ENCODE measurements around the gene COL2A1. TPM values are rescaled to one million over a fixed set of nuclear protein-coding genes. Genes with fewer than 3 reads are reported as not detected.

Gene COL2A1
- total RNA-seq, 1 donor from 2014 or later = 3.8 TPM

DNA sequence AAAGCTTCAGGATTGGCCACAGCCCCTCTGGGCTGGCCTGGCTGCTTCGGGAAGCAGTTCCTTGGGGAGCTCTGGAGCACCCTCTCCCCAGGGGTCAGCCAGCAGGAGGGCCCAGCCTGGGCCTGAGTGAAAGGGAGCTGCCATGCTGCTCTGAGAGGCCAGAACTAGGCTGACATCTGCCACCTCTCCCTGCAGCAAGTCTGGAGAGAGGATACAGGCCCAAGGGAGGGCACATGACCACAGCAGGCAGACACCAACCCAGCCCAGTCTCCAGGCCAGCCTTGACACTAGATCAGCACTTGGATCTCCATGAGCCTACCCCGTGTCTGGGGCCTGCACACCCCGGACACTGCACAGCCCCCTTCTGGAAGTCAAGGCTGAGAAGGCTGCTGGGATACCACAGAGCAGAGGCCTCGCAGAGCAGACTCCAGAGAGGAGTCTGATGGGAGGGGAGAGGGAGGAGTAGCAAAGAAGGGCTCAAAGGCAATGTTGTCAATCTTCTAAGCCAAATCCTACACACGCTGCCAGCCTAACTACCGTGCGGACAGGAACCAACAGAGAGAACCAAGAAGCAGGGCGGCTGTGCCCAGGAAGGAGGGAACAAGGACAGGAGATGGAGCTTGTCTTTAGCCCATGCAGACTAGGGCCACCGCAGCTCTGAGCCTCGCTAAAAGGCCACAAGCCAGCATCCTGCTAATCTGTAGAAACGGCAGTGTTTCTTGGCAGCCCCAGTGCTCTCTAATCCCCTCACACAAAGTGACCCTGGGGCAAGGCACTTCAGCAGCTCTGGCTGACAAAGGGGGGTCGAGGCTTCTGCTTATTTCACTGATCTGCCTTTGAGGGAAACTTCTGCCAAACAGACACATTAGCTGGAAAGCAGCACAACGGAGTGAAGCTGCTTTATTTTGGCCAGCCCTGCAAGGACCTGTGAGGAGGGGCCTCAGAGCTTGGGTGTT lies 12.9 kb downstream of the COL2A1 start:
- TF ChIP-seq, protein P1, sequence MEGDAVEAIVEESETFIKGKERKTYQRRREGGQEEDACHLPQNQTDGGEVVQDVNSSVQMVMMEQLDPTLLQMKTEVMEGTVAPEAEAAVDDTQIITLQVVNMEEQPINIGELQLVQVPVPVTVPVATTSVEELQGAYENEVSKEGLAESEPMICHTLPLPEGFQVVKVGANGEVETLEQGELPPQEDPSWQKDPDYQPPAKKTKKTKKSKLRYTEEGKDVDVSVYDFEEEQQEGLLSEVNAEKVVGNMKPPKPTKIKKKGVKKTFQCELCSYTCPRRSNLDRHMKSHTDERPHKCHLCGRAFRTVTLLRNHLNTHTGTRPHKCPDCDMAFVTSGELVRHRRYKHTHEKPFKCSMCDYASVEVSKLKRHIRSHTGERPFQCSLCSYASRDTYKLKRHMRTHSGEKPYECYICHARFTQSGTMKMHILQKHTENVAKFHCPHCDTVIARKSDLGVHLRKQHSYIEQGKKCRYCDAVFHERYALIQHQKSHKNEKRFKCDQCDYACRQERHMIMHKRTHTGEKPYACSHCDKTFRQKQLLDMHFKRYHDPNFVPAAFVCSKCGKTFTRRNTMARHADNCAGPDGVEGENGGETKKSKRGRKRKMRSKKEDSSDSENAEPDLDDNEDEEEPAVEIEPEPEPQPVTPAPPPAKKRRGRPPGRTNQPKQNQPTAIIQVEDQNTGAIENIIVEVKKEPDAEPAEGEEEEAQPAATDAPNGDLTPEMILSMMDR (IDR thresholded peaks at IDR 0.05; ENCODE audit: insufficient read depth, low read length, poor library complexity, severe bottlenecking) = no peak
- H3K27me3 ChIP-seq (ENCODE audit: control insufficient read depth, insufficient read depth, low read length) = peaks cover 25% of the 10 kb centered on the region
- H3K4me3 ChIP-seq (ENCODE audit: low read depth, low read length) = no peak overlapping the region
- no peak for DNase-seq (ENCODE audit: low read depth)
- no peaks in the 10 kb centered on the region for H3K36me3 ChIP-seq (ENCODE audit: control insufficient read depth, insufficient read depth, low read length)

DNA sequence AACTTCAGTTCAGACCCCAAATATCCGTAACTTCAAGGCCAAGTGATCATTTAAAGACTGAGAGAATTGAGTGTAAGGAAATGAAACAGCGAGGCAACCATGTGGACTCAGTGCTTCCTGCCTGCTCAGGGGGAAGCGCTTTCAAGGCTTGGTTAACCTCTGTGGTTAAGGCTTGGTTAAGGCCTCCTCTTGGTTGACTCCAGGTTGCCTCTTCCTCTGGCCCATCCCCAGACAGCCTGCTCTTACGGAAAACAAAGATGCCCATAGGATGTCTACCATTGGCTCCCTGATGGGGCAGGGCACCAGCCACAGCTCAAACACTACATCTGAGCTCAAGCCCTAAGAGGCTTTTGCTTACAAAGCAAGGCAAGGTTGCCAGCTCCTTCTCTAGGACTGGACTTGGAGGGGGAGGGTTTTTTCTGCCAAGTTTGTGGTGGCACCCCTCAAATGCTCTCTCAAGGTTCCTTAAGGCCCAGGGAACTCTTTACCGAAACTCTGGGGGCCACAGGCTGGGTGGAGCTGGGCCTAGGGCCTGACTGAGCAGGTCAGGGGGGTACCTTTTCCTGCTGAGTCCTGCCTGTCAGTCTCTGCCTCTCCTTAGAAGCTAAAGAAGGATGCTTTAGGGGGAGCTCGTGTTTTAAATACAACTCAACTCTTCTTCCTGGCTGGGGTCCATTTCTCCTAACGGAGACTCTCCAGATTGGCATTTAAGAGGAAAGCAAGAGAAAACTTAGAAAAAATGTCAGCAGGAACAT lies 13.7 kb downstream of the COL2A1 start:
- DNase-seq (ENCODE audit: low read depth) = no peak
- TF ChIP-seq, protein P1 (IDR thresholded peaks at IDR 0.05; ENCODE audit: insufficient read depth, low read length, poor library complexity, severe bottlenecking) = no peak
- Histone ChIP-seq H3K4me3 (ENCODE audit: low read depth, low read length) (no peak overlapping the region), H3K27me3 (ENCODE audit: control insufficient read depth, insufficient read depth, low read length) (peaks cover 18% of the 10 kb centered on the region), H3K36me3 (ENCODE audit: control insufficient read depth, insufficient read depth, low read length) (no peaks in the 10 kb centered on the region)

DNA sequence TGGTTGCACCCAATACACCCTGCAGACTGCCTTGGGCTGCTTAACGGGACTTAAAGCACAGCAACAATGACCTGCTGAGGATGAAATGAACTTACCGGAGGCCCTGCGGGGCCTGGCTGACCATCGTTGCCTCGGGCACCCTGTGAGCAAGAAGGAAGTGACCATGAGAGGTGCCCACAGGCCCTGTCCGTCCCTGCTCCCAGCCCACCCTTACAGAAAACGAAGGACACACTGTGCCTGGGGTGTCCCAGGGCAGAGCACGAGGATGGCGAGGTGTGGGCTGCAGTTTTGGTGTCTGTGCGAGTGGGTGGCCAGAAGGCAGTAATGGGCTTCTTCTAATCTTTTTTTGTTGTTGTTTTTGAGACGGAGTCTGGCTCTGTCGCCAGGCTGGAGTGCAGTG lies 14.6 kb downstream of the COL2A1 start:
- TF ChIP-seq, protein P1 (IDR thresholded peaks at IDR 0.05; ENCODE audit: insufficient read depth, low read length, poor library complexity, severe bottlenecking) = no peak
- Histone ChIP-seq H3K4me3 (ENCODE audit: low read depth, low read length) (no peak overlapping the region), H3K27me3 (ENCODE audit: control insufficient read depth, insufficient read depth, low read length) (peaks cover 15% of the 10 kb centered on the region), H3K36me3 (ENCODE audit: control insufficient read depth, insufficient read depth, low read length) (no peaks in the 10 kb centered on the region)
- DNase-seq (ENCODE audit: low read depth) = no peak

DNA sequence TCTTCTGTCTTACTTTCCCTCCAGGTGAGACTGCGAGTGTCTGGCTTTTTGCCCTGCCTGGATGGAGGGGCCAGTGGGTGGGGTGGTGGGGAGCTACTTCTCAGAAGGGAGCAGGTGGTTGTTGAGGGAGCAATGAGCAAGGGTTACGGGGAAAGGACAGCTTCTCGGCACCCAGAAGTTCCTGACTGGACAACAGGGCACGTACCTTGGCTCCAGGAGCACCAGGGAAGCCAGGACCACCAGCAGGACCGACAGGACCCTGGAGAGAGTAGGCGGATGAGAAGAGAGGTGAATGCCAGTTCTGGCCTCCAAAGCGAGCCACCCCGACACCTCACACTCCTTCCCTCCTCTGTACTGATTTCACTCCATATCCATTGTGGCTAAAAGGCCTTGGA lies 15.3 kb downstream of the COL2A1 start:
- Histone ChIP-seq H3K4me3 (ENCODE audit: low read depth, low read length) (no peak overlapping the region), H3K36me3 (ENCODE audit: control insufficient read depth, insufficient read depth, low read length) (no peaks in the 10 kb centered on the region), H3K27me3 (ENCODE audit: control insufficient read depth, insufficient read depth, low read length) (peaks cover 10% of the 10 kb centered on the region)
- TF ChIP-seq, protein P1 (IDR thresholded peaks at IDR 0.05; ENCODE audit: insufficient read depth, low read length, poor library complexity, severe bottlenecking) = no peak
- DNase-seq (ENCODE audit: low read depth) = no peak

DNA sequence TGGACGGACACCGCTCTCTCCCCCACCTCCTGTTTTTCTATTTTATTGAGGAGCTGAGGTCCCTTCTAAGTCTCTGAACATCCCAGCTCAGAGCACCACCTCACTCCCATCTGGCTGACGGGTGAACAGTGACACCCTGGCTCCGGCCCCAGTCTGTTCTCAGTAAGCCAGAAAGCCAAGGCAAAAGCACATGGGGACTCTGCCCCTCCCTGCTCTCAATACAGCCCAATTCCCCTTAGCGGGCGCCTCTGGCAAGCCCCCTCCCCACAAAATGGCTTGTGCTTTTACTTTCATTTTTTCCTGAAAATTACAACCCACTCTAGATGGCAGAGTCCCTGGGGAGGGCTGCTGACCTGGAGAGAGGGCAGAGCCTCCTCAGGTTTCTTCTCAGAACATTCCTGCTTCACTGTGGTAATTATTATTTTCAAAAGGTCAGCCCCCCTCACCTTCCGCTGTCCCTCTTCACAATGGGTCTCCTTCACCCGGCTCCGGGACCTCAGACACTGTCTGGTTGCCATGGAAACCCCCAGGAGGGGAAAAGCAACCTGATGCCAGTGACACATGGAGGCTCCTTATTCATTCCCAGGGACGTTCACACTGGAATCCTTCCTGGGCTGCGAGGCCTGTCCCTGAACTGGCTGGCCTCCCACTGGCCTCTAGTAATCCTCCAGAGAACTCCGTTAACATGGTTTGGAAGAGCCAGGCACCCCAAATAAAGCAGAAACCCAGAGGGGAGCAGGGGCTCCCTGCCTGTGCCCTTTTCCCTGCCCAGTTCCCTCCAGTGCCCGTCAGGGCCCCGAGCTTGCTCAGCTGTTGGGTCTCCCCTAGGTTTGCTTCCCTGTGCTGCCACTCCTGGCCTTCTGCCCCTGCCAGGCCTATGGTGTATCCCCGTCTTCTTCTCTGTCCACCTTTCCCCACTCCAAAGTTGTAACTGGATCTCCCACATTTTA lies 15.9 kb downstream of the COL2A1 start:
- no peak overlapping the region for H3K4me3 ChIP-seq (ENCODE audit: low read depth, low read length)
- TF ChIP-seq, protein P1 (IDR thresholded peaks at IDR 0.05; ENCODE audit: insufficient read depth, low read length, poor library complexity, severe bottlenecking) = no peak
- H3K27me3 ChIP-seq (ENCODE audit: control insufficient read depth, insufficient read depth, low read length) = peaks cover 10% of the 10 kb centered on the region
- H3K36me3 ChIP-seq (ENCODE audit: control insufficient read depth, insufficient read depth, low read length) = no peaks in the 10 kb centered on the region
- peak; percentile 12 for DNase-seq (ENCODE audit: low read depth)
